ENCODE results near the gene EMP2. TPM values are rescaled to one million over a fixed set of nuclear protein-coding genes. Genes with fewer than 3 reads are reported as not detected.
A peak's percentile ranks its signal among the peaks of the same experiment; 100 is the strongest.
"Not testable (repeated sequence)": the region's sequence is repeated elsewhere in the genome, so short reads cannot be mapped to it uniquely, and the experiment has no call there.

The EMP2 gene
- total RNA-seq, 1 experiment from 2014 or later = 198 TPM

- intact Hi-C loops (cut with micrococcal nuclease; ENCODE audit: unreplicated experiment) = no loop called here
Measured at GRCh38 chr16:10561425-10561824, 19.0 kb downstream of the EMP2 start.

GRCh38 chr16:10561001-10561400 is 19.4 kb downstream of the EMP2 start:
- Mint-ChIP-seq H3K36me3 (ENCODE audit: insufficient read depth, unreplicated experiment) (peaks cover 93% of the 10 kb centered on the region), H3K4me3 (ENCODE audit: unreplicated experiment) (no peak overlapping the region), H3K4me1 (ENCODE audit: low read depth, unreplicated experiment) (peaks cover 13% of the 10 kb centered on the region), H3K9me3 (ENCODE audit: unreplicated experiment) (no peaks in the 10 kb centered on the region), H3K27me3 (ENCODE audit: insufficient read depth, unreplicated experiment) (no peaks in the 10 kb centered on the region), H3K27ac (ENCODE audit: unreplicated experiment) (peak overlapping the region; percentile 1)
- intact Hi-C loops (cut with micrococcal nuclease; ENCODE audit: unreplicated experiment) = no loop called here
- BruUV-seq (replicated peaks) = no TSS peak
- H3K4me1 ChIP-seq = no peaks in the 10 kb centered on the region
- H3K36me3 ChIP-seq (ENCODE audit: control insufficient read depth, insufficient read depth, low read length) = peaks cover 2% of the 10 kb centered on the region
- CTCF ChIA-PET = no interaction called here
- no peak for DNase-seq
- TF ChIP-seq CTCF (IDR thresholded peaks at IDR 0.05; ENCODE audit: insufficient read depth in 1 of 2, low read depth in 1 of 2, low read length in 1 of 2, severe bottlenecking in 1 of 2, unreplicated experiment in 1 of 2) = no peak
- POLR2A ChIA-PET = no interaction called here
- no peaks in the 10 kb centered on the region for H3K27me3 ChIP-seq (replicated peaks; ENCODE audit: control insufficient read depth, insufficient read depth, low read length)
- H3K4me3 ChIP-seq (ENCODE audit: low read depth, low read length) = no peak overlapping the region
- peaks cover 6% of the 10 kb centered on the region; the same call in 1 of the 2 replicates for H3K9me3 ChIP-seq

More at GRCh38 chr16:10561425-10561824, 19.0 kb downstream of the EMP2 start:
- no peak overlapping the region for H3K4me3 Mint-ChIP-seq (ENCODE audit: unreplicated experiment)
- H3K27ac Mint-ChIP-seq (ENCODE audit: unreplicated experiment) = peak overlapping the region; percentile 1
- H3K4me3 ChIP-seq (ENCODE audit: low read depth, low read length) = no peak overlapping the region
- peaks cover 6% of the 10 kb centered on the region; the same call in 1 of the 2 replicates for H3K9me3 ChIP-seq
- CTCF ChIA-PET = no interaction called here
- no peak for TF ChIP-seq CTCF (IDR thresholded peaks at IDR 0.05; ENCODE audit: insufficient read depth in 1 of 2, low read depth in 1 of 2, low read length in 1 of 2, severe bottlenecking in 1 of 2, unreplicated experiment in 1 of 2)
- POLR2A ChIA-PET = no interaction called here
- no peaks in the 10 kb centered on the region for H3K9me3 Mint-ChIP-seq (ENCODE audit: unreplicated experiment)
- no peak for DNase-seq
- no TSS peak for BruUV-seq (replicated peaks)
- H3K4me1 Mint-ChIP-seq (ENCODE audit: low read depth, unreplicated experiment) = peaks cover 11% of the 10 kb centered on the region
- peaks cover 93% of the 10 kb centered on the region for H3K36me3 Mint-ChIP-seq (ENCODE audit: insufficient read depth, unreplicated experiment)
- H3K36me3 ChIP-seq (ENCODE audit: control insufficient read depth, insufficient read depth, low read length) = peaks cover 2% of the 10 kb centered on the region
- no peaks in the 10 kb centered on the region for H3K4me1 ChIP-seq
- H3K27me3 Mint-ChIP-seq (ENCODE audit: insufficient read depth, unreplicated experiment) = no peaks in the 10 kb centered on the region
- no peaks in the 10 kb centered on the region for H3K27me3 ChIP-seq (replicated peaks; ENCODE audit: control insufficient read depth, insufficient read depth, low read length)

GRCh38 chr16:10559792-10560191 is 20.6 kb downstream of the EMP2 start:
- H3K4me3 ChIP-seq (ENCODE audit: low read depth, low read length); H3K27me3 Mint-ChIP-seq (ENCODE audit: insufficient read depth, unreplicated experiment); CTCF ChIA-PET; BruUV-seq (replicated peaks); H3K9me3 Mint-ChIP-seq (ENCODE audit: unreplicated experiment); DNase-seq; POLR2A ChIA-PET; intact Hi-C loops (cut with micrococcal nuclease; ENCODE audit: unreplicated experiment); H3K27me3 ChIP-seq (replicated peaks; ENCODE audit: control insufficient read depth, insufficient read depth, low read length); H3K27ac Mint-ChIP-seq (ENCODE audit: unreplicated experiment); H3K9me3 ChIP-seq; H3K4me3 Mint-ChIP-seq (ENCODE audit: unreplicated experiment); H3K4me1 ChIP-seq; H3K36me3 ChIP-seq (ENCODE audit: control insufficient read depth, insufficient read depth, low read length): not testable (repeated sequence)
- Mint-ChIP-seq H3K4me1 (ENCODE audit: low read depth, unreplicated experiment) (peaks cover 18% of the 10 kb centered on the region), H3K36me3 (ENCODE audit: insufficient read depth, unreplicated experiment) (peaks cover 93% of the 10 kb centered on the region)

Measured in Caco-2 (cell line).